Activated T-helper 2 cell treated with anti-CD3 and anti-CD28 coated beads, Interferon-gamma antibody, Interleukin-2, Interleukin-4, amounts not matched to agents 10 μg/mL and 5 μg/mL and 100 μg/mL, durations not matched to agents 14 hours and 24 hours and 36 hours (primary cell): ENCODE measurements around the gene EIF4EBP2. TPM values are rescaled to one million over a fixed set of nuclear protein-coding genes. Genes with fewer than 3 reads are reported as not detected.
A peak's percentile ranks its signal among the peaks of the same experiment; 100 is the strongest.

Experiments used
- DNase-seq: peaks from one replicate; pipeline ENCODE4 v3.0.0; 2021; ENCODE audit warnings: low spot score
- H3K27ac Mint-ChIP-seq: one replicate; pipeline ENCODE4 v1.8.0; 2021; ENCODE audit warnings: mixed read lengths
- H3K27me3 Mint-ChIP-seq: one replicate; pipeline ENCODE4 v1.8.0; 2021; ENCODE audit warnings: low read depth, mixed read lengths
- H3K36me3 Mint-ChIP-seq: one replicate; pipeline ENCODE4 v1.8.0; 2021; ENCODE audit warnings: low read depth, mixed read lengths
- H3K4me1 Mint-ChIP-seq: one replicate; pipeline ENCODE4 v1.8.0; 2021; ENCODE audit warnings: low read depth, mixed read lengths
- H3K4me3 Mint-ChIP-seq: one replicate; pipeline ENCODE4 v1.8.0; 2021; ENCODE audit warnings: low read depth, mild to moderate bottlenecking, moderate library complexity, mixed read lengths
- H3K9me3 Mint-ChIP-seq: one replicate; pipeline ENCODE4 v1.8.0; 2021; ENCODE audit warnings: mixed read lengths
- intact Hi-C: fragments of 100-400 bp; cut with micrococcal nuclease; formaldehyde crosslinking; loops from one replicate; pipeline ENCODE4 v1.15.1; 2023
- total RNA-seq: library from RNA; stranded (reverse); gene quantifications from 2 replicates; pipeline ENCODE4 v1.2.3, GENCODE V29; 2022

Gene EIF4EBP2
- total RNA-seq, 1 donor from 2014 or later = 39.5 TPM

DNA sequence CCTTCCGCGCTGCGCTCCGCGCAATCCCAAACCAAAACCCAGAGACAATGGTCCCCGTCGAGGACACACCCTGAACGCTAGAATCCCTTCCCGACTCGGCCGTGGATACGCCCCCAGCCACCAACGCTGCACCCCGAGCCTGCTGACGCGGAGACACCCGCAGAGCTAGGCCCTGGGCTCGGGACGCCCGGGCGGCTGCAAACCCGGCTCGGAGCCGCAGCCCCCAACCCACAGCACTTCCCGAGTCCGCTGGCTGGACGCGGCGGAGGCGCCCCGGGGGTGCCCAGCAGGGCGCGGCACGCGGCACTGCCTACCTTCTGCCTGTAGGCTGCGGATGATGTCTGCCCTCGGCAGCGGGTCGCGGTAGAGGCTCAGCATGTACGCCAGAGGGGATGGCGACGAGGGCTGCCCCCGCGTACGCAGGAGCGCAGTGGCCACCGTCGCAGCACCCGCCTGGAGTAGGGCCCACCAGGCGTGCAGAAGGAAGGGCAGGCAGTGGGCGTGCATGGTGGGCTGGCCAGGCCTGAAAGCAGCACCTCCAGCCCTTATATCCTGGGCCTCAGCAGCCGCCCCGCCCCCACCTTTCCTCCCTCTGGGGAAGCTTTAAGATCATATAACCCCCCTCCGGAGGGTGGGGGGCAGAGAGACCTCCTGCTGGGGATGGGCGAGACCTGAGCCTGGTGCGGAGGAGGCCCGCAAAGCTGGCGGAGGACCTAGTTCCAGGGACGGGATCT, 37.4 kb downstream of the EIF4EBP2 start, which contains the start of gene NODAL:
Gene NODAL, minus strand, starts transcription at position 521 of the 734 bp plus-strand sequence. Its CDS starts 14 bp downstream, at position 507.
- DNase-seq = no peak

DNA sequence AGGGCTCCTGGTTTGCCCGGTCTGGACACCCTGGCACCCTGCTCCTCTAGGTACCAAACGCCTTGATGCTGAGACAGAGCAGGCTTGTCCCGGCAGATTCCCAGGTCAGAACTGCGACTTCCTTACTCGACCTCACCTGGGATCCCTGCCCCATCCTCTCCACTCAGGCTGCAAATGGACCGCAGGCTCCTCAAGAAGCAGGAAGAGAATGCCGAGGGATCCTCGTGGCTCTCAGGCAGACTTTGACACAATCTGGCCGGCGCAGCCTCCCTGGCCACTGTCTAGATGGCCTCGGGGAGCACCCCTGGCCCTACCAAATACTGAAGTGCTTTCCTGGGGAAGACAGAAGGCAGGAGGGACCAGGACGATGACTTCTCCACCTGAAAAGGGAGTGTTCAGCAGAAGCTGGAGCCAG, 38.0 kb downstream of the EIF4EBP2 start:
- intact Hi-C loops = no loop called here
- Mint-ChIP-seq H3K4me3 (no peak overlapping the region), H3K9me3 (no peaks in the 10 kb centered on the region), H3K27me3 (peaks cover 59% of the 10 kb centered on the region), H3K27ac (no peak overlapping the region), H3K36me3 (no peaks in the 10 kb centered on the region), H3K4me1 (peaks cover 4% of the 10 kb centered on the region)
- DNase-seq = no peak

More for the DNA sequence above, 37.4 kb downstream of the EIF4EBP2 start, which contains the start of gene NODAL:
- no peaks in the 10 kb centered on the region for H3K9me3 Mint-ChIP-seq
- H3K4me3 Mint-ChIP-seq = peak within 1 kb of the TSS; percentile 66
- intact Hi-C loops = no loop called here
- no peak within 1 kb of the TSS for H3K27ac Mint-ChIP-seq
- peaks cover 4% of the 10 kb centered on the region for H3K4me1 Mint-ChIP-seq
- peaks cover 57% of the 10 kb centered on the region for H3K27me3 Mint-ChIP-seq
- no peaks in the 10 kb centered on the region for H3K36me3 Mint-ChIP-seq

DNA sequence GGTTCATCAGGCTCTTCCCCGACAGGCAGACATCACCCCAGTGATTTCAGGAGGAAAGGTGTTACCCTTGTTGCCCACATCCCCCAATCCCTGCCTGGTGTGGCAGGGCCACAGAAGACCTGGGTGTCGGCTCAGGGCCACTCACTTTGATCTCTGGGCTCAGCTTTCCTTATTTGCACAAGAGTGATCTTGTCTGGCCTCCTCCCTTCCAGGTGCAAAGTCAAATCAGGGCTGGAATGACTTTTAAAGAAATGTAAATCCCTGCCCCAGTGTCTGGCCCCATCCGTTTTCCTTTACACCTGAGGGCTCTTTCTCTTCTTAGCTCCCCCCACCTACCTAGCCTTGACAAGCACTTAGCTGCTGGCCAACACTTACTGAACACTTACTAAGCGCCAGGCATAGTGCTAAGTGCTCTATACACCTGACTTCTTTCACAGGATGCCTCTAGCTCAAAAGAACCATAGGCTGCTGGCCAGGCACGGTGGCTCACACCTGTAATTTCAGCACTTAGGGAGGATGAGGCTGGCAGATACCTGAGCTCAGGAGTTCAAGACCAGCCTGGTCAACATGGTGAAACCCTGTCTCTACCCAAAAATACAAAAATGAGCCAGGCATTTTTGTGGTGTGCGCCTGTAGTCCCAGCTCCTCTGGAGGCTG, 38.5 kb downstream of the EIF4EBP2 start:
- Mint-ChIP-seq H3K9me3 (no peaks in the 10 kb centered on the region), H3K27me3 (peaks cover 60% of the 10 kb centered on the region), H3K4me3 (peak overlapping the region; percentile 30), H3K4me1 (peaks cover 4% of the 10 kb centered on the region), H3K36me3 (no peaks in the 10 kb centered on the region), H3K27ac (no peak overlapping the region)
- no peak for DNase-seq
- intact Hi-C loops = no loop called here

DNA sequence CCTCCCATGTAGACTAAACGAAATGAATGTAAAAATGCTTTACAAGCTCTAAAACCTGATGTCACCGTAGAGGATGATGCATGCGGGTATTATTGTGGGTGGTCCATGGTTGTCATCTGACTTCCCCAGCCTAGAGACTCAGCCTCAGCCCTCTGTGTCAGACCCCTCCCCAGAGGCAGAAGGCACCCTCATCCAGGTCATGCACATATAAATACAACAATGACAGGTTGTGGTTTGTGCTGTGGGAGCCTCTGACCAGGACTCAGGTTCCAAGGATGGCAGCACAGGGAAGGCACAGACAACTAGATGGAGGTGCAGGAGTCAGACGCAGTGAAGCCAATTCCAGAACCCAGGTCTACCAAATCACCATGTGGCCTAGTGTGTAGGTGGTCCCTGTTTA, 40.8 kb downstream of the EIF4EBP2 start:
- Mint-ChIP-seq H3K9me3 (no peaks in the 10 kb centered on the region), H3K27ac (no peak overlapping the region), H3K36me3 (no peaks in the 10 kb centered on the region), H3K4me1 (peaks cover 4% of the 10 kb centered on the region), H3K4me3 (no peak overlapping the region), H3K27me3 (peaks cover 48% of the 10 kb centered on the region)
- DNase-seq = no peak
- intact Hi-C loops = no loop called here

DNA sequence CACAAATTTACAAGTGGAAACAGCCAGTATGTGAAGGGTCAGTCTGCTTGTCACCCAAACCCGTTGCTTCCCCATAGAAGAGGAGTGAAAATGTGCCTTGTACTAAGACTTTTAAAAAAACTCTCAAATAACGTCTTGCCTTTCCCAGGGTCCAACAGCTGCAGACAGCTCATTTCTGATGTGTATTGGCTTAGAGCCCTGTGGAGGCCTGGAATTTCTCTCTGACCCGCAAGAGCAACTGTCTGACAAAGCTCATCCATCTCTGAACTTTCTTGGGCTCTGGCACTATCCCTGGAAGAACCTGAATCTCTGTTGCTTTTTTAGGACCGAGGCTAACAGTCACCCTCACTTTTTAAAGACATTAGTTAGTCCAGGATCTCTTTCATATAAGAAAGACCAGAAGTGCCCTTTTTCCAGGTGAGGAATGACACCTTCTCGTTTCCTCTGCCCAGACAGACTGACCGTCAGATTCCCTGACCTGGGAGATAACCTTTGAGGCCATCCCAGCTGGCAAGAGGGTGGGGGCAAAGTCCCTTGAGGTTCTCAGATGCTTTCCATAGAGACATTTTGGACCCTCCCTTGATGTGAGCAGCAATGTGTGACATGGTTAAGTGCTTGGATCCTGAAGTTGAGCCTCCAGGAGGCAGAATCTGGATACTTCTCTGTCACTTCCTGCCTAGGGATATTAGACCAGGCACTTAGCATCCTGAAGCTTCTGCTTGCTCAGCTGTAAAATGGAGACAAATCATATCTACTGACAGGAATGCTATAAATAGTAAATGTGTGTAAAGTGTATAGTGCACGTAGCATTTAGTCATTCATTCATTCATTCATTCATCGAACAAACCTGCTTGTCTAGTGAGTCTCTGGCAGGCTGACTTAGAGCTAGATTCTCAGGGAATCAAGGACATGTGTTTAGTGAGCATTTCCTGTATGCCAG, 42.0 kb downstream of the EIF4EBP2 start:
- H3K4me3 Mint-ChIP-seq = no peak overlapping the region
- no peaks in the 10 kb centered on the region for H3K36me3 Mint-ChIP-seq
- H3K27ac Mint-ChIP-seq = no peak overlapping the region
- H3K9me3 Mint-ChIP-seq = no peaks in the 10 kb centered on the region
- intact Hi-C loops = no loop called here
- H3K27me3 Mint-ChIP-seq = peaks cover 39% of the 10 kb centered on the region
- no peak for DNase-seq
- peaks cover under 1% of the 10 kb centered on the region for H3K4me1 Mint-ChIP-seq

DNA sequence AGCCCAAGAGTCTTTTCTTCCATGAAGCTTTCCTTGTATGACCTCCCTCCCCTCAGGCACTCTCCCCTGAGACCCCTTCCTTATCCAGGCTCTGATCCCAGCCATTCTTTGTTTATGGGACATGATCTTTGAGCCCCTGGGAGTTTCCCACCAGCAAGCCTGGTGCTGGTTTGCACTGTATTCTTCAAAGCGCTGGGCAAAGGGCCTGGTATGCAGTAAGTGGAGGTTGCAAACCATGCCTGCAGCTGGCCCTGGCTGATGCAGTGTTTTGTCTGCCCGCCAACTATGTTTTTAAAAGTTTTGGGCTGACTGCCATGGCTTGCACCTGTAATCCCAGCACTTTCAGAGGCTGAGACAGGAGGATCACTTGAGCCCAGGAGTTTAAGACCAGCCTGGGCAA, 44.3 kb downstream of the EIF4EBP2 start:
- no peak for DNase-seq
- Mint-ChIP-seq H3K9me3 (no peaks in the 10 kb centered on the region), H3K27me3 (peaks cover 22% of the 10 kb centered on the region), H3K4me1 (no peaks in the 10 kb centered on the region), H3K36me3 (no peaks in the 10 kb centered on the region), H3K4me3 (no peak overlapping the region), H3K27ac (no peak overlapping the region)
- intact Hi-C loops = no loop called here

DNA sequence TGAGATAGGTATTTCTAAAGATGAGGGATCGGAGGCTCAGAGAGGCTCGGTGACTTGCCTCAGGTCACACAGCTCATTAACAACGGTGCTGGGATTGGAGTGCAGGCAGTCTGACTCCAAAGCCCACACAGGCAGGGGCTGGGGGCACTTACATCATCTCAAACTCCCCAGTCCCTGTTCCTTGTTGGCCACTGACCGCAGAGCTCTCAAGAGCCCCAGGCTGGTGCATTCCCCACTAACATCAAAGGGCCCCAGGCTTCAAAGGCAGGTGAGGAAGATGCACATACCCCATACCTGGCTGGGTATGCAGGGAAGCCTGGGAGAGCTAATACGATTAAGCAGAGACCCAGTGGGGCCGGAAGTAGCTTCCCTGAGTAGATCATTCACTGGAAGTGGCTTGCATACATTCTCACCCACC, 51.3 kb downstream of the EIF4EBP2 start:
- H3K27ac Mint-ChIP-seq = no peak overlapping the region
- peaks cover 40% of the 10 kb centered on the region for H3K27me3 Mint-ChIP-seq
- no peaks in the 10 kb centered on the region for H3K9me3 Mint-ChIP-seq
- DNase-seq = no peak
- H3K4me1 Mint-ChIP-seq = no peaks in the 10 kb centered on the region
- no peak overlapping the region for H3K4me3 Mint-ChIP-seq
- intact Hi-C loops = no loop called here
- H3K36me3 Mint-ChIP-seq = no peaks in the 10 kb centered on the region

DNA sequence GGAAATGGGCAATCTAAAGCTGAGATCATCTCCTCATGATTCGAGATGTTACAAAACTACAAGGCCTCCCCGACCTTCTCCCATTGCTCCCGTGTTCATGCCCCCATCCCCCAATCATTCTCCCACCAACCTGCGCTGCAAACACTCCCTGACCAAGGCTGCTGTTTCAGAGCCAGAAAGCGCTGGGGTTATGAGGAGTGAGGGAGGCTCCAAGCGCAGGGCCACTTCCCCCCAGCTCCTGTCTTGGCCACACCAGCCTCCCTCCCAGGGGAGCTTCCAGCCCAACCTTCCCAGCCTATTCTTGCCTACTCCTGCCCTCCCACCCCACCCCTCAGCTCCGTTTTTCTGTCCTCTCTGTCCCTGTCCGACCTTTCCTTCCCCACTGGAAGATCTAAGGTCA, 52.2 kb downstream of the EIF4EBP2 start:
- H3K36me3 Mint-ChIP-seq = no peaks in the 10 kb centered on the region
- DNase-seq = no peak
- no peak overlapping the region for H3K27ac Mint-ChIP-seq
- peaks cover 47% of the 10 kb centered on the region for H3K27me3 Mint-ChIP-seq
- intact Hi-C loops = no loop called here
- H3K9me3 Mint-ChIP-seq = no peaks in the 10 kb centered on the region
- H3K4me1 Mint-ChIP-seq = no peaks in the 10 kb centered on the region
- no peak overlapping the region for H3K4me3 Mint-ChIP-seq

DNA sequence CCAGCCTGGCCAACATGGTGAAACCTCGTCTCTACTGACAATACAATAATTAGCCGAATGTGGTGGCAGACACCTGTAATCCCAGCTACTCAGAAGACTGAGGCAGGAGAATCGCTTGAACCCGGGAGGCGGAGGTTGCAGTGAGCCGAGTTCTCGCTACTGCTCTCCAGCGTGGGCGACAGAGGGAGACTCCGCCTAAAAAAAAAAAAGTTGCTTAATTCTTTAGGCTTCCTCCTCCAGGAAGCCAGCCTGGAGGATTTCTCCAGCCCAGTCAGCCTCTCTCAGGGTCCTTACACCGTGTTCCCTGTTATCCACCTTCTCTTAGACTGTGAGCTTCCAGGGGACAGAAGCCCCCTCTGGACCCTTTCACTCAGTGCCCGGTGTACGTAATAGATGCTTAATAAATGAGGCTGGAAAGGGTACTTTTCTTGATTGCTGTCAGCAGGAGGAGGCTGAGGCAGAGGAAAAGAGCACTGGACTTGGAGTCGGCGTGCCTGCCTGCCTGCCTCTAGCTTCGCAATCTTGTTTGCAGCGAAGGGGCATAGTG, 53.9 kb downstream of the EIF4EBP2 start:
- H3K27ac Mint-ChIP-seq = no peak overlapping the region
- intact Hi-C loops = no loop called here
- H3K9me3 Mint-ChIP-seq = no peaks in the 10 kb centered on the region
- H3K4me1 Mint-ChIP-seq = no peaks in the 10 kb centered on the region
- H3K36me3 Mint-ChIP-seq = no peaks in the 10 kb centered on the region
- no peak overlapping the region for H3K4me3 Mint-ChIP-seq
- peaks cover 49% of the 10 kb centered on the region for H3K27me3 Mint-ChIP-seq
- no peak for DNase-seq

DNA sequence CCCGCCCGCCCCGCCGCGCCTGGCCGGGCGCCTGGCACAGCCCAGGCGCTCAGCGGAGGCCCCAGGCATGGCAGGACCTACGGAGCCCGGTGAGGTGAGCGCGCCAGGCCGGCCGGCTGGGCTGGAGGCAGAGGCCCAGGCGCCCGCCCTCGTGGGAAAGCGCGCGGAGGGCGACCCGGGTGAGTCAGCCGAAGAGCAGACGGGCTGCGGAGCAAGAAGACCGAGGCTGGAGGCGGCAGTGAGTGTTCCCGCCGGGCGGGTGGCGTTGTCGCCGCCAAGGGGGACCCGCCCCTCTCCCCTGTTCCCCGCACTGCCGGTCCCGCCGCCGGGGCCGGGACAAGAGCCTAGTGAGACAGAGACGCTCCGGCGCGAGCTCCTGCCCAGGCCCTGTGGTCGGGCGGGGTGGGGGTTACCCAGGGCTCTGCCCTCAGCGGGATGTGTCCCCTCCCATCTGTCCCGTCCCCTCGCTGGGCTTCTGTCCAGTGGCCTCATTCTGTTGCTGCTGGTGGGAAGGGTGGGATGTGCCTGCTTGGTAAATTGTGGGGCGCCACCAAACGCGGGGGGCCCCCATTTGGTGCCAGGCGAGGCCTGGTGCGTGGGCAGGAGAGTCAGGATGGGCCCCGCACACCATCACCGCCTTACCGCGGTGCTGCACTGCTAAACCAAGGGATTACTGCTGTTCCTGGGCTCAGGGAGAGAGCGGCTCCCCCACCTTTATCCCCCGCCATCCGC, 54.5 kb downstream of the EIF4EBP2 start:
- intact Hi-C loops = no loop called here
- H3K27ac Mint-ChIP-seq = no peak overlapping the region
- no peaks in the 10 kb centered on the region for H3K36me3 Mint-ChIP-seq
- no peak for DNase-seq
- H3K4me3 Mint-ChIP-seq = no peak overlapping the region
- H3K4me1 Mint-ChIP-seq = no peaks in the 10 kb centered on the region
- H3K9me3 Mint-ChIP-seq = no peaks in the 10 kb centered on the region
- peaks cover 49% of the 10 kb centered on the region for H3K27me3 Mint-ChIP-seq

DNA sequence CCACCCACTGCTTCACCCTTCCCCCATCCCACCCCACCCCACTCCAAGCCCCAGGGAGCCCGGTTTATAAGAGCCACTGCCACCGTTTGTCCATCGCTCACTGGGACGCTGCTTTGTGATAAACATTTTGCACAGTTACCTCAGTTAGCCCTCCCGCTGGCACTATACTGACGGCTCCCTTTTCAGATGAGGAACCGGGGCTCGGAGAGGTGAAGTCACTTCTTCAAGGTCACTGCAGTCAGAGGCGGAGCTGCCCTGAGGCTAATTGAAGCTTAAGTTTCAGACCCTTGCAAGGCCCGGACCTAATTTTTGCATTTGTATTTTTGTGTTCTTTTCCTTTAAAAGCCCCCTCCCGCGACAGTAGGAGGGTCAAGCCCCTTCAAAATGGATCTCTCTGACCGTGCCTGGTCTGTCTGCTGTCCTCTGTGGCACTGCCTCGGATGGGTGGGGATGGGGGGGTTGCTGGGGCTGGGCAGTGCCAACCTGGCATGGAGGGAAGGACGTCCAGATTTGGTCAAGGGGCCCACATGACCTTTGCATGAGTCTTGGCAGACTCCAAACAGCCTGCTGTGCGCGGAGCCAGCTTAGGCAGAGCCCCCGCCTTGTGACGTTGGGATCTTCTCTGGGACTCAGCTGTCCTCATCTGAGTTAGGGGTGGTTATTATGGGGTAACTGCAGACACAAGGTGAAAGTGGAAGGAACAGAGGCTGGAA, 55.3 kb downstream of the EIF4EBP2 start:
- no peaks in the 10 kb centered on the region for H3K9me3 Mint-ChIP-seq
- no peaks in the 10 kb centered on the region for H3K36me3 Mint-ChIP-seq
- peaks cover 47% of the 10 kb centered on the region for H3K27me3 Mint-ChIP-seq
- no peak for DNase-seq
- no peaks in the 10 kb centered on the region for H3K4me1 Mint-ChIP-seq
- H3K27ac Mint-ChIP-seq = no peak overlapping the region
- H3K4me3 Mint-ChIP-seq = no peak overlapping the region
- intact Hi-C loops = no loop called here
